ENCODE measurements around the gene EBF4.

EBF4 gene

GRCh38 chr20:2658414-2659354 is 33.9 kb upstream of the EBF4 start:
- TF ChIP-seq GATA3 (IDR thresholded peaks at IDR 0.05; ENCODE audit: low read depth, low read length) (no peak), GATA2 (IDR thresholded peaks at IDR 0.05; ENCODE audit: low read depth, low read length) (no peak)

- TF ChIP-seq GATA2 (IDR thresholded peaks at IDR 0.05; ENCODE audit: low read depth, low read length) (no peak), GATA3 (IDR thresholded peaks at IDR 0.05; ENCODE audit: low read depth, low read length) (no peak)
Observed at GRCh38 chr20:2659547-2659946, 33.0 kb upstream of the EBF4 start.

- TF ChIP-seq GATA2 (IDR thresholded peaks at IDR 0.05; ENCODE audit: low read depth, low read length) (no peak), GATA3 (IDR thresholded peaks at IDR 0.05; ENCODE audit: low read depth, low read length) (no peak)
Observed at GRCh38 chr20:2663364-2663886, 29.2 kb upstream of the EBF4 start.

GRCh38 chr20:2663887-2664719 is 28.5 kb upstream of the EBF4 start, which contains the start of gene IDH3B:
IDH3B (minus strand) TSS chr20:2664216; CDS start chr20:2664188, 28 bp downstream.
- TF ChIP-seq GATA3 (IDR thresholded peaks at IDR 0.05; ENCODE audit: low read depth, low read length), result no peak
- no peak for TF ChIP-seq GATA2 (IDR thresholded peaks at IDR 0.05; ENCODE audit: low read depth, low read length)

- no peak for TF ChIP-seq GATA2 (IDR thresholded peaks at IDR 0.05; ENCODE audit: low read depth, low read length)
- no peak for TF ChIP-seq GATA3 (IDR thresholded peaks at IDR 0.05; ENCODE audit: low read depth, low read length)
Observed at GRCh38 chr20:2671977-2672376, 20.6 kb upstream of the EBF4 start.

DNA sequence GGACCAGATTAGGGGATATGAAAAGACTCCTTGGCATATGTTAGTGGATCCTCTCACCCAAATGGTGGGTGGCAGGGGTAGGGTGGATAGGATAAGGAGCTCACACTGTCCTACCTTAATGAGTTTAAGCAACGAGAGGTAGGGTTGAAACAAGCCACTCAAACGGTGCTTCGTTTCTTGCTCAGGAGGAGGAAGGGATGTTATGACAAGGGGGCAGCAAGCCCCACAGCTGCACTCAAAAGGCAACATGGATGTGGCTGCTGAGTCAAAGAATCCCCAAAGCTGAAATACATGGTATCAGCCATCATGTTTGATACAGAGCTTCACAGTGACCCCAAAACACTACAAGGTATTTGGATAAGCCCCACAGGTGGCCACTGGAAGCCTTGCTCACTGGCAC is 20.1 kb upstream of the EBF4 start:
- no peak for TF ChIP-seq GATA3 (IDR thresholded peaks at IDR 0.05; ENCODE audit: low read depth, low read length)
- TF ChIP-seq GATA2 (IDR thresholded peaks at IDR 0.05; ENCODE audit: low read depth, low read length), result no peak

- no peak for TF ChIP-seq GATA3 (IDR thresholded peaks at IDR 0.05; ENCODE audit: low read depth, low read length)
- TF ChIP-seq GATA2 (IDR thresholded peaks at IDR 0.05; ENCODE audit: low read depth, low read length), result no peak
Observed at GRCh38 chr20:2673453-2673852, 19.1 kb upstream of the EBF4 start.

DNA sequence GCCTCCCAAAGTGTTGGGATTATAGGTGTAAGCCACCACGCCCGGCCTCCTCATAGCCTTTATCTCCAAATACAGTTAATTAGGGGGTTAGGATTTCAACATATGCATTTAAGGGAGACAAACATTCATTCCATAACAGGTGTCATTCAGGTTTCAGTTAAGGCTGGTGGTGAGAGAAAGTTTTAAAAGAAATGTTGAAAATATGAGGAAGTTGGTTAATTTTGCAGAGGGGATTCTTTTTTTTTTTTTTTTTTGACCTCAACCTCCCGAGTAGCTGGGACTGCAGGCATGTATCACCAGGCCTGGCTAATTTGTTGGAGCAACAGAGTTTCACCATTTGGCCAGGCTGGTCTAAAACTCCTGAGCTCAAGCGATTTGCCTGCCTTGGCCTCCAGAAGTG is 12.5 kb upstream of the EBF4 start:
- no peak for TF ChIP-seq GATA3 (IDR thresholded peaks at IDR 0.05; ENCODE audit: low read depth, low read length)
- no peak for TF ChIP-seq GATA2 (IDR thresholded peaks at IDR 0.05; ENCODE audit: low read depth, low read length)

DNA sequence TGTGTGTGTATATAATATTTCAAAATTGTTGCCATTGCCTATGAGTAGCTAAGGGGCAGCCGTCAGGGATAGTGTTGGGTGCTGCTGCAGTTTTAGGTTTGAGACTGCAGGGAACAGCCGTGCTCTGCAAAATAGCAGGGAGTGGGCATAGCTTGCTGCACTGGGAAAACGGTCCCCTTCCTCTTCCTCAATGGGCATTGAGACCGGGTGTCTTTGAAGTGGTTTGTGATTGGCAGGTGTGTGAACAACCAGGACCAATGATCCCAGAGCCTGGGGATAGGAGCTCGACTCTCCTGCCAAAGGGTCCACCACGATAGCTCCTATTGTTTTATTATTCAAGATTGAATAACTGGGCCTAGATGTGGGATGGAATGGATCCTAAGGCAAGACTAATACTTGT is 5.1 kb upstream of the EBF4 start:
- TF ChIP-seq GATA2 (IDR thresholded peaks at IDR 0.05; ENCODE audit: low read depth, low read length), result no peak
- no peak for TF ChIP-seq GATA3 (IDR thresholded peaks at IDR 0.05; ENCODE audit: low read depth, low read length)

DNA sequence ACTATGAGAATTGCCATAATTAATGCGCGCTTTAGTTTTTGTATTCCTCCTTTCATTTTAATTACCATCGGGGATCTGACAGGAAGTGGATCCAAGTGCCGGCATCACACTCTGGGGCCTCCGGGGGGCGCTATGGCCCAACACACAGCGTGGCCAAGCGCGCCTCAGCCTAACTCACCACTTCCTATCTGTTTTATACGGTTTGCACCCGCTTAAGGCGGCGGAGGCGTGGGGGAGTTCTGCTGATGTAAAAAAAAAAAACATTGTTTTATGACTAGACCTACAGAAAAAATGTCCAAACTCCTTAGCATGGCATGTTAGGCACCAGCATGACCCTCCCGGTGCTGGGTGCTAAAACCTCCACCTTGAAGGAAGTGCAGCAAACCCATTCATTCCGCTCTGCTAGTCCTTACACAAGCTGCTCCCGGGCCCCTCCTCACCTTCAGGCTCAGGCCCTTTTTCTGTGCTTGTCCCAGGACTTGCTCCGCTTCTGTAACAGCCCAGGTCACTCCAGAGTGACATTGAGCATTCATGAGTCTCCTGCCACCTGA is 4.5 kb upstream of the EBF4 start:
- TF ChIP-seq GATA3 (IDR thresholded peaks at IDR 0.05; ENCODE audit: low read depth, low read length) (no peak), GATA2 (IDR thresholded peaks at IDR 0.05; ENCODE audit: low read depth, low read length) (no peak)

- TF ChIP-seq GATA3 (IDR thresholded peaks at IDR 0.05; ENCODE audit: low read depth, low read length) (no peak), GATA2 (IDR thresholded peaks at IDR 0.05; ENCODE audit: low read depth, low read length) (no peak)
Observed at GRCh38 chr20:2690213-2690612, 2.4 kb upstream of the EBF4 start.

GRCh38 chr20:2690718-2691117 is 1.9 kb upstream of the EBF4 start:
- TF ChIP-seq GATA2 (IDR thresholded peaks at IDR 0.05; ENCODE audit: low read depth, low read length) (no peak), GATA3 (IDR thresholded peaks at IDR 0.05; ENCODE audit: low read depth, low read length) (no peak)

- TF ChIP-seq GATA2 (IDR thresholded peaks at IDR 0.05; ENCODE audit: low read depth, low read length), result no peak
- TF ChIP-seq GATA3 (IDR thresholded peaks at IDR 0.05; ENCODE audit: low read depth, low read length), result no peak
Observed at GRCh38 chr20:2691127-2691526, 1.5 kb upstream of the EBF4 start.

DNA sequence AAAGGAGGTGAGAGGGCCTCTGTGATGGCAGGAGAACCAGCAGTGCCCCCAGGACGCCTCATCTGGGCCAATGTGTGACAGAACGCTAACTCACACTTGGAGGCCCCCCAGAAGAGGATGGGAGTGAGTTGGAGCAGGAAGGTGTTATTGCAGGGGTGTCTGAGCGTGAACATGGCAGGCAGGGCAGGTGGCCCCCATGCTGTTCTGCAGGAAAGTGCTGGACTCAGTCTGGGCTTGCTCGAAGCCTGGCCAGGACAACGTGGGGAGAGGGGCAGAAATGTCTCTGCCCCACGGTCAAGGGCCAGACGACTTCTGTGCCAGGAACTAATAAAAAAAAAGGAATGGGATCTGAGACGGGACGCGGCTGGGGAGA is 931 bp upstream of the EBF4 start:
- TF ChIP-seq GATA3 (IDR thresholded peaks at IDR 0.05; ENCODE audit: low read depth, low read length) (no peak), GATA2 (IDR thresholded peaks at IDR 0.05; ENCODE audit: low read depth, low read length) (no peak)

Measured in SH-SY5Y (cell line).